Heart left ventricle (tissue), 16 donors: ENCODE data around the gene SBNO1. TPM values are rescaled to one million over a fixed set of nuclear protein-coding genes. Genes with fewer than 3 reads are reported as not detected.

Experiments used
- ATAC-seq, 4 donors: fragments of 200-7000 bp; cut with Tn5 transposase; one replicate each; pipeline ENCODE4 v1.9.1; 2020 to 2022; ENCODE audit warnings: moderate library complexity in 4 of 4, mild to moderate bottlenecking in 3 of 4, moderate number of reproducible peaks in 1 of 4
- DNase-seq, 5 donors: peaks; one replicate each; pipeline ENCODE4 v3.0.0-alpha.2; 2020
- H3K27ac ChIP-seq, 12 donors: fragments of 200-600 bp; sonication (generic) in 4 of 12; one replicate each; pipeline versions ENCODE4 v1.5.0 to v1.8.0; 2016 to 2022; ENCODE audit warnings: mild to moderate bottlenecking in 2 of 12
- H3K27me3 ChIP-seq, 9 donors: fragments of 200-600 bp; sonication (generic) in 2 of 9; one replicate each; pipeline versions ENCODE4 v1.5.1 to v1.8.0; 2016 to 2022; ENCODE audit warnings: mild to moderate bottlenecking in 3 of 9
- H3K36me3 ChIP-seq, 9 donors: fragments of 200-600 bp; sonication (generic) in 2 of 9; one replicate each; pipeline versions ENCODE4 v1.5.0 to v1.8.0; 2018 to 2022; ENCODE audit warnings: mild to moderate bottlenecking in 2 of 9
- H3K4me1 ChIP-seq, 12 donors: fragments of 200-600 bp; sonication (generic) in 4 of 12; one replicate each; pipeline versions ENCODE4 v1.5.0 to v1.8.0; 2016 to 2022; ENCODE audit warnings: mild to moderate bottlenecking in 3 of 12
- H3K4me3 ChIP-seq, 12 donors: fragments of 200-600 bp; sonication (generic) in 4 of 12; one replicate each; pipeline versions ENCODE4 v1.5.0 to v1.8.0; 2017 to 2022; ENCODE audit warnings: mild to moderate bottlenecking in 9 of 12, moderate library complexity in 4 of 12
- H3K9me3 ChIP-seq, 12 donors: fragments of 200-600 bp; sonication (generic) in 4 of 12; one replicate each; pipeline versions ENCODE4 v1.5.0 to v1.8.0; 2016 to 2022; ENCODE audit warnings: mild to moderate bottlenecking in 1 of 12
- CTCF ChIP-seq, 12 donors: fragments of 200-600 bp; sonication (generic) in 4 of 12; IDR thresholded peaks; one replicate each; pipeline versions ENCODE4 v1.5.0 to v1.8.0; 2018 to 2022; ENCODE audit warnings: antibody characterized with exemption in 12 of 12, mild to moderate bottlenecking in 5 of 12
- POLR2A ChIP-seq, 2 donors: fragments of 450-650 bp; IDR thresholded peaks; one replicate each; pipeline ENCODE4 v1.6.1; 2017; ENCODE audit warnings: antibody characterized with exemption in 2 of 2, mild to moderate bottlenecking in 2 of 2, moderate library complexity in 2 of 2
- WGBS, 4 donors: extraction: QIAGEN DNeasy Blood & Tissue Kit in 2 of 4; methylation state at CpG; one replicate each; pipeline versions ENCODE4 v1.1.5 to v1.1.7; 2013 to 2018; 5-methylcytosine and 5-hydroxymethylcytosine counted together
- intact Hi-C, 10 donors: fragments of 100-400 bp; cut with DNase I; formaldehyde crosslinking; loops; one replicate each; pipeline versions ENCODE4 v1.11.1 to v1.14.2; 2022
- polyA plus RNA-seq, 2 donors: library from polyadenylated mRNA; stranded (reverse); fragments of 200-250 nt; gene quantifications; one replicate each; pipeline ENCODE4 v1.2.3, GENCODE V29; 2013
- total RNA-seq, 9 donors: library from RNA; depleted of rRNA in 2 of 9; stranded (reverse); fragments of >200 nt in 2 of 9; fragmentation: NEBNext Ultra II Directional in 3 of 9; extraction: Animal tissue kit (Norgen Biotek cat#: 25700) in 3 of 9; gene quantifications; one replicate each; pipeline versions ENCODE4 v1.1.0 to v1.2.4, GENCODE V29; 2016 to 2023
- donor health status: ischemic (EF 13 %, LVEDD 7.1; RV severe dilation, severe dysfunction).
- donor health status: healthy with polysubstance abuse.
- donor health status: DM: no; HTN: yes; CAD: no.
- donor health status: DM: no; HTN: no; CAD: no.
- donor health status: ischemic (EF 25% LVEDD 6.9; RV normal size, moderate dysfunction).
- donor health status: ischemic (EF 25% LVEDD 5.7; RV mildly dilated, moderate dysfunction).
- donor health status: healthy.
- donor health status: DM: yes; HTN: yes; CAD: no.
- donor health status: ischemic (EF 35%, LVEDD 5.7; RV mildly dilated, moderate dysfunction).
- donor health status: nonischemic (EF 11% LVEDD 7.7; RV severe dilation, severe dysfunction).
- donor health status: DM: yes; HTN: yes; CAD: no.
- donor health status: PGD.
- donor health status: ischemic (EF 29% LVEDD 5.4; RV normal size, mild dysfunction).
- donor health status: nonischemic (EF 23%, LVEDD 6.1; RV moderate dilation, normal function).

Gene SBNO1
- total and polyA plus RNA-seq, 11 donors, result 6.3 to 33.8 (median 25.4) TPM

GRCh38 chr12:123284669-123285068, 80.0 kb downstream of the SBNO1 start:
- 96 to 99% (median 98%) methylated on average over 4 of the region's 4 CpGs for WGBS, 4 donors
- TF ChIP-seq POLR2A (IDR thresholded peaks at IDR 0.05) (no peak), CTCF (IDR thresholded peaks at IDR 0.05) (no peak)
- peaks cover 0 to 17% (median 7%) of the 10 kb centered on the region in 9 donors for H3K36me3 ChIP-seq
- H3K4me3 ChIP-seq, result no peak overlapping the region
- no peak overlapping the region for H3K27ac ChIP-seq
- H3K27me3 ChIP-seq, result no peaks in the 10 kb centered on the region
- H3K9me3 ChIP-seq, result no peaks in the 10 kb centered on the region
- no peaks in the 10 kb centered on the region for H3K4me1 ChIP-seq
- no peak for ATAC-seq
- intact Hi-C loops, result no loop called here
- no peak for DNase-seq

DNA sequence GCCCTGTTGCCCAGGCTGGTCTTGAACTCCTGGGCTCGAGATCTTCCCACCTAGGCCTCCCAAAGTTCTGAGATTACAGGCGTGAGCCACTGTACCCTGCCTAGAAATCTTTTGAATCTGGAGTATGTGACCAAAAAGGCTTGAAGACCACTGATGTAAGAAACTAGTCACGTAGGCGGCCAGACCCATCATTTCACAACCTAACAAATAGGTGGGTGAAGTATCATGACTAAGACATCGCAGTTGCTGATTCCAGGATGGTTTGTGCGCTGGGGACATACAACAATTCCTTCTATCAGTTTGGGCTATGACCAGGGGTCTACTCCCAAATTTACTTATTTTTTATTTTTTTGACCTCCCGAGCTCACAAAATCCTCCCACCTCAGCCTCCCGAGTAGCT, 81.2 kb downstream of the SBNO1 start:
- no peak for DNase-seq
- no peak overlapping the region for H3K4me3 ChIP-seq
- ATAC-seq, result no peak
- intact Hi-C loops, result no loop called here
- H3K4me1 ChIP-seq, result no peaks in the 10 kb centered on the region
- peaks cover 0 to 7% (median 0%) of the 10 kb centered on the region in 9 donors for H3K36me3 ChIP-seq
- 94 to 97% (median 96%) methylated on average over 8 of the region's 8 CpGs for WGBS, 4 donors
- TF ChIP-seq CTCF (IDR thresholded peaks at IDR 0.05), result no peak
- no peak for TF ChIP-seq POLR2A (IDR thresholded peaks at IDR 0.05)
- no peak overlapping the region for H3K27ac ChIP-seq
- H3K9me3 ChIP-seq, result no peaks in the 10 kb centered on the region
- H3K27me3 ChIP-seq, result no peaks in the 10 kb centered on the region

- TF ChIP-seq CTCF (IDR thresholded peaks at IDR 0.05), result no peak
- no peak for TF ChIP-seq POLR2A (IDR thresholded peaks at IDR 0.05)
- Histone ChIP-seq H3K27ac (no peak overlapping the region), H3K27me3 (no peaks in the 10 kb centered on the region), H3K9me3 (no peaks in the 10 kb centered on the region), H3K36me3 (no peaks in the 10 kb centered on the region), H3K4me3 (no peak overlapping the region), H3K4me1 (peaks cover 0 to 7% (median 0%) of the 10 kb centered on the region in 12 donors)
- WGBS, 4 donors, result 91 to 92% (median 91%) methylated on average over 10 of the region's 10 CpGs
- ATAC-seq (no peak), DNase-seq (no peak)
- intact Hi-C loops, result no loop called here
Observed at GRCh38 chr12:123282111-123282510, 82.5 kb downstream of the SBNO1 start.

DNA sequence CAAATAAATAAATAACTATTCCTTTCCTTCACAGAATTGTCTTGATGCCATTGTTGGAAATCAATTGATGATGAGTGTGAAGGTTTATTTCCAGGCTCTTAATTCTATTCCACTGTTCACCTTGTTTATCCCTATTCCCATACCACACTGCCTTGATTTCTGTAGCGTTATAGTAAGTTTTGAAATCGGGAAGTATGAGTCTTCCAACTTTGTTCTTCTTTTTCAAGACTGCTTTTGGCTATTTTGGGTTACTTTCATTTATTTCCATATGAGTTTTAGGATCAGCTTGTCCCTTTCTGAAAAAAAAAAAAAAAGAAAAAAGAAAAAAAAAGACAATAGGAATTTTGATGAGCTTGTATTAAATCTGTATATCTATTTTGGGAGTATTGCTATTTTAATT, 83.7 kb downstream of the SBNO1 start:
- WGBS, 4 donors, result 83 to 89% (median 86%) methylated on average over 2 of the region's 2 CpGs
- no peak overlapping the region for H3K4me3 ChIP-seq
- TF ChIP-seq POLR2A (IDR thresholded peaks at IDR 0.05), result no peak
- no peak for TF ChIP-seq CTCF (IDR thresholded peaks at IDR 0.05)
- H3K27me3 ChIP-seq, result no peaks in the 10 kb centered on the region
- intact Hi-C loops, result no loop called here
- peaks cover 0 to 7% (median 0%) of the 10 kb centered on the region in 12 donors for H3K4me1 ChIP-seq
- H3K27ac ChIP-seq, result no peak overlapping the region
- no peaks in the 10 kb centered on the region for H3K36me3 ChIP-seq
- DNase-seq (no peak), ATAC-seq (no peak)
- no peaks in the 10 kb centered on the region for H3K9me3 ChIP-seq
